ENCODE data around the gene AXDND1. TPM values are rescaled to one million over a fixed set of nuclear protein-coding genes. Genes with fewer than 3 reads are reported as not detected.

AXDND1 gene
- total and polyA plus RNA-seq, 2 of the 8 experiments (the other 6 are each of a cell fraction or from before 2014, with no cell fraction given): 0.61 TPM; not detected in 1

GRCh38 chr1:179510038-179510437, 144.3 kb downstream of the AXDND1 start:
- H2BK120ac ChIP-seq (replicated peaks; ENCODE audit: low read depth, low read length): no peak overlapping the region
- no peak overlapping the region for H3K4ac ChIP-seq (replicated peaks; ENCODE audit: insufficient read length, low read depth, low read length)
- no peaks in the 10 kb centered on the region for H3K36me3 ChIP-seq (ENCODE audit: control insufficient read depth in 2 of 4, insufficient read depth in 4 of 4, low read length in 3 of 4)
- H3K4me1 ChIP-seq (replicated peaks in 1 of 4; ENCODE audit: control insufficient read depth in 3 of 4, insufficient read depth in 4 of 4, low read length in 3 of 4): no peaks in the 10 kb centered on the region
- no peak overlapping the region for H3K18ac ChIP-seq (ENCODE audit: extremely low read depth, low read length)
- no peaks in the 10 kb centered on the region for H3K79me2 ChIP-seq (ENCODE audit: control insufficient read depth in 1 of 2, insufficient read depth in 2 of 2, low read length in 2 of 2)
- no peak overlapping the region for H3K27ac ChIP-seq (ENCODE audit: low read depth, low read length)
- no peak overlapping the region for H2AK5ac ChIP-seq (ENCODE audit: low read depth, low read length)
- no peak overlapping the region for H4K91ac ChIP-seq (replicated peaks; ENCODE audit: insufficient read length, low read length)
- peaks cover 0 to 1% (median 0%) of the 10 kb centered on the region in 4 experiments; a peak in 1 of 7 replicates for H3K27me3 ChIP-seq (replicated peaks in 1 of 4; ENCODE audit: control insufficient read depth in 3 of 4, extremely low read depth in 1 of 4, insufficient read depth in 3 of 4, low read length in 3 of 4)
- no peak overlapping the region for H3K4me2 ChIP-seq (ENCODE audit: insufficient read depth in 1 of 2, low read depth in 2 of 2, low read length in 2 of 2)
- H3K23me2 ChIP-seq (ENCODE audit: low read depth, low read length): no peaks in the 10 kb centered on the region
- no peak overlapping the region for H2BK5ac ChIP-seq (ENCODE audit: low read depth, low read length)
- H3K14ac ChIP-seq (ENCODE audit: insufficient read length): no peak overlapping the region
- H3K9ac ChIP-seq (replicated peaks in 1 of 4; ENCODE audit: extremely low read depth in 1 of 4, low read depth in 3 of 4, low read length in 3 of 4): no peak overlapping the region
- no peak overlapping the region for H3K56ac ChIP-seq (replicated peaks; ENCODE audit: insufficient read length, low read depth, low read length)
- POLR2A ChIA-PET (ENCODE audit: partially characterized antibody): no interaction called here
- CTCF ChIA-PET (ENCODE audit: partially characterized antibody): interaction anchor here (0.7 kb wide), 1 partner anchor 90 kb away, joined by 3 read pairs; no protein-coding TSS in a partner anchor
- H3K9me3 ChIP-seq (ENCODE audit: insufficient read depth in 2 of 2, low read depth in 1 of 2, low read length in 1 of 2): no peaks in the 10 kb centered on the region
- 45% methylated on average over 2 of the region's 2 CpGs; no CpG with 5 or more reads in 1 of the 2 experiments for WGBS, 2 experiments (ENCODE audit: extremely low coverage in 1 of 2, insufficient coverage in 1 of 2, insufficient read length in 1 of 2, insufficient replicate concordance in 2 of 2, low coverage in 1 of 2, low lambda C conversion rate in 2 of 2, missing lambda C conversion rate in 1 of 2)
- no peak overlapping the region for H3K4me3 ChIP-seq (ENCODE audit: extremely low read depth in 1 of 4, insufficient read depth in 2 of 4, low read depth in 3 of 4, low read length in 4 of 4)
- no peak overlapping the region for H4K8ac ChIP-seq (ENCODE audit: extremely low read depth, insufficient read depth, low read length)
- H3K79me1 ChIP-seq (ENCODE audit: low read depth, low read length): no peaks in the 10 kb centered on the region
- no peak overlapping the region for H2AFZ ChIP-seq (ENCODE audit: low read length)
- no peak overlapping the region for H3K23ac ChIP-seq (ENCODE audit: insufficient read length)
- no peaks in the 10 kb centered on the region for H4K20me1 ChIP-seq (replicated peaks in 1 of 2; ENCODE audit: control insufficient read depth in 1 of 2, insufficient read depth in 2 of 2, low read length in 2 of 2)
- DNase-seq (ENCODE audit: low read depth in 1 of 2, low spot score in 2 of 2) (no peak), FAIRE-seq (no peak)
- no peak overlapping the region for H2BK12ac ChIP-seq (ENCODE audit: low read depth, low read length)
- H2BK15ac ChIP-seq (ENCODE audit: low read length): no peak overlapping the region
- no peak overlapping the region for H2BK20ac ChIP-seq (ENCODE audit: low read length)
- H4K5ac ChIP-seq (ENCODE audit: insufficient read length, low read depth, low read length): no peak overlapping the region
- TF ChIP-seq GABPA (IDR thresholded peaks at IDR 0.05; ENCODE audit: borderline replicate concordance, insufficient read depth, low read length) (no peak), TAF1 (IDR thresholded peaks at IDR 0.05; ENCODE audit: low read depth, low read length) (no peak), CHD2 (IDR thresholded peaks at IDR 0.05; ENCODE audit: low read length) (no peak), EGR1 (IDR thresholded peaks at IDR 0.05; ENCODE audit: borderline replicate concordance, low read depth, low read length) (no peak), CTBP2 (IDR thresholded peaks at IDR 0.05; ENCODE audit: borderline replicate concordance, insufficient read depth, insufficient read length, low read length) (no peak), USF2 (IDR thresholded peaks at IDR 0.05; ENCODE audit: low read length) (no peak), RAD21 (IDR thresholded peaks at IDR 0.05 in 1 of 2, conservative IDR thresholded peaks at IDR 0.05 in 1 of 2; ENCODE audit: low read depth in 2 of 2, low read length in 2 of 2) (no peak), CREB1 (IDR thresholded peaks at IDR 0.05) (no peak), SP1 (IDR thresholded peaks at IDR 0.05; ENCODE audit: low read depth, low read length) (no peak), KDM5A (IDR thresholded peaks at IDR 0.05; ENCODE audit: low read length) (no peak), CTCF (IDR thresholded peaks at IDR 0.05; ENCODE audit: control extremely low read depth in 1 of 3, insufficient read depth in 1 of 3, low read depth in 1 of 3, low read length in 3 of 3) (no peak)
